GM23248 (cell line): ENCODE measurements around the gene RBMS3.

Experiments
- EZH2 ChIP-seq: fragments of 200-600 bp; sonication (generic); IDR thresholded peaks from 2 replicates; pipeline ENCODE4 v1.6.1; 2018; ENCODE audit warnings: antibody characterized with exemption, mild to moderate bottlenecking; ENCODE audit not compliant: insufficient read depth, poor library complexity, severe bottlenecking
- EZH2phosphoT487 ChIP-seq: fragments of 200-600 bp; sonication (generic); IDR thresholded peaks from 2 replicates; pipeline ENCODE4 v1.6.1; 2018; ENCODE audit warnings: antibody characterized with exemption, moderate library complexity, mild to moderate bottlenecking, low read depth; ENCODE audit not compliant: insufficient read depth

DNA sequence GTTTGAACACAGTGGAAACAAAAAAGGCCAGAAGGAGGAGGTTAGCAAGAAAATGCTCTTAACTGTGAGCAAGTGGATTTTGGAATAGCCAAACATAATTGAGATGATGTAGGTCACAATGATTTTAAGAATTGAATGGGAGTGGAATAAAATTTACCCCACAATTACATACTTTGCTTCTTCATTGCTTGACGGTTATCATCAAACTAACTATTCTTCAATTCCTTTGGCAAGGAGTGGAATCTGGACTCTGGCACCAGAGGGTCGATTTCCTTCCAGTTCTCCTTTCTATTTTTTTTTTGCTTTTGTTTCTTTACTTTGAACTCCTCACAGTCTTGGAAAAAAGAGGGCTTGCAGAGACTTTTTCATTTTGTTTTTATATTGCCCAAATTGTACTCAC is 691.0 kb downstream of the RBMS3 start:
- no peak for TF ChIP-seq EZH2
- no peak for TF ChIP-seq EZH2phosphoT487
